GM12878 (cell line): ENCODE data around the gene ANKHD1. TPM values are rescaled to one million over a fixed set of nuclear protein-coding genes. Genes with fewer than 3 reads are reported as not detected.

Source experiments
- ATAC-seq: fragments of 200-7000 bp; cut with Tn5 transposase; 3 replicates; pipeline ENCODE4 v1.9.1; 2020; ENCODE audit warnings: mild to moderate bottlenecking, moderate library complexity
- BruUV-seq: library from RNA; stranded (reverse); fragments of 400-500 nt; replicated peaks from 2 replicates; lab custom pipeline; 2021; lab: Mats Ljungman, UMichigan
- CTCF ChIA-PET: fragments of 300-600 bp; sonication (Branson Sonifier 250); formaldehyde crosslinking; extraction: SDS; loops from one replicate; lab custom pipeline; 2021; ENCODE audit warnings: inconsistent platforms; lab: Yijun Ruan, JAX
- POLR2A ChIA-PET: fragments of 350-600 bp; formaldehyde crosslinking; extraction: SDS; loops from one replicate; lab custom pipeline; 2021; ENCODE audit warnings: inconsistent platforms; lab: Charles Lee
- RAD21 ChIA-PET: fragments of 300-600 bp; sonication (Branson Sonifier 250); formaldehyde crosslinking; loops from one replicate; lab custom pipeline; 2023; ENCODE audit warnings: antibody characterized with exemption; ENCODE audit not compliant: unreplicated experiment; lab: Charles Lee
- SMC1A ChIA-PET: fragments of 300-600 bp; sonication (Branson Sonifier 250); formaldehyde crosslinking; loops from one replicate; lab custom pipeline; 2023; ENCODE audit not compliant: unreplicated experiment, uncharacterized antibody; lab: Charles Lee
- DNase-seq: peaks from one replicate; pipeline ENCODE4 v3.0.0-alpha.2; 2011; ENCODE audit warnings: low read depth, low spot score
- FAIRE-seq: peaks from 3 replicates; lab custom pipeline; 2011; peaks lifted over from hg19 to GRCh38; lab: Jason Lieb, UNC
- H2AFZ ChIP-seq: 2 replicates; pipeline ENCODE4 v1.6.0; 2011; ENCODE audit warnings: low read depth, low read length, control low read depth; ENCODE audit not compliant: control insufficient read depth
- H3K27ac ChIP-seq: 2 replicates; pipeline ENCODE4 v1.5.1; 2011; ENCODE audit warnings: control low read depth; ENCODE audit not compliant: control insufficient read depth, insufficient read depth
- H3K27me3 ChIP-seq, 2 experiments: replicated peaks in 1 of 2; 2 replicates each; pipeline versions ENCODE4 v1.6.0 to v1.6.1; 2011; ENCODE audit warnings: low read length in 1 of 2; ENCODE audit not compliant: control insufficient read depth in 2 of 2, insufficient read depth in 2 of 2
- H3K36me3 ChIP-seq, 2 experiments: 2 replicates each; pipeline ENCODE4 v1.5.1; 2011; ENCODE audit warnings: low read length in 1 of 2; ENCODE audit not compliant: control insufficient read depth in 2 of 2, insufficient read depth in 2 of 2
- H3K4me1 ChIP-seq: 2 replicates; pipeline ENCODE4 v1.6.1; 2011; ENCODE audit warnings: mild to moderate bottlenecking, low read length, moderate library complexity, mixed read lengths; ENCODE audit not compliant: control insufficient read depth, insufficient read depth
- H3K4me2 ChIP-seq: 2 replicates; pipeline ENCODE4 v1.6.0; 2011; ENCODE audit warnings: control low read depth; ENCODE audit not compliant: control insufficient read depth, insufficient read depth
- H3K4me3 ChIP-seq: fragments of 200-600 bp; sonication (generic); 2 replicates; pipeline ENCODE4 v1.5.1; 2016
- H3K79me2 ChIP-seq: 2 replicates; pipeline ENCODE4 v1.6.0; 2011; ENCODE audit warnings: low read length; ENCODE audit not compliant: control insufficient read depth, insufficient read depth
- H3K9ac ChIP-seq: 2 replicates; pipeline ENCODE4 v1.8.0; 2011; ENCODE audit warnings: low read length, control low read depth, mixed read lengths; ENCODE audit not compliant: control insufficient read depth, insufficient read depth
- H3K9me3 ChIP-seq: replicated peaks from 3 replicates; pipeline ENCODE4 v1.5.1; 2011; ENCODE audit warnings: mild to moderate bottlenecking, low read length; ENCODE audit not compliant: control insufficient read depth, insufficient read depth
- H4K20me1 ChIP-seq: 2 replicates; pipeline ENCODE4 v1.6.0; 2011; ENCODE audit not compliant: control insufficient read depth, insufficient read depth
- CHD1 ChIP-seq: IDR thresholded peaks from 2 replicates; pipeline ENCODE4 v1.6.1; 2012; ENCODE audit warnings: low read depth, low read length, improper control_type of control experiment
- EED ChIP-seq: sonication (generic); IDR thresholded peaks from 2 replicates; pipeline ENCODE4 v1.6.1; 2016; ENCODE audit warnings: antibody characterized with exemption, low read depth
- ETV6 ChIP-seq, 2 experiments: fragments of 450-650 bp in 1 of 2; IDR thresholded peaks in 1 of 2; conservative IDR thresholded peaks in 1 of 2; 2 replicates each; pipeline ENCODE4 v1.6.1; 2014; ENCODE audit warnings: antibody characterized with exemption in 1 of 2, borderline replicate concordance in 1 of 2, low read depth in 1 of 2, mild to moderate bottlenecking in 1 of 2, moderate library complexity in 1 of 2
- IRF4 ChIP-seq: IDR thresholded peaks from 2 replicates; pipeline ENCODE4 v1.6.1; 2011; ENCODE audit warnings: low read depth, low read length
- TCF3 ChIP-seq: IDR thresholded peaks from 2 replicates; pipeline ENCODE4 v1.6.1; 2012; ENCODE audit warnings: low read depth, mild to moderate bottlenecking, low read length, borderline replicate concordance; ENCODE audit not compliant: insufficient read depth
- WGBS: methylation state at CpG from one replicate; pipeline ENCODE4 v1.1.6; 2016; ENCODE audit warnings: low lambda C conversion rate; ENCODE audit not compliant: insufficient replicate concordance, insufficient coverage; ENCODE audit errors: missing lambda C conversion rate; 5-methylcytosine and 5-hydroxymethylcytosine counted together
- in situ Hi-C: fragments of 300-500 bp; cut with MboI; formaldehyde crosslinking; loops from 9 replicates; pipeline ENCODE4 v1.14.3; 2018; ENCODE audit warnings: mixed read lengths
- intact Hi-C: fragments of 100-400 bp; cut with micrococcal nuclease; formaldehyde crosslinking; loops from one replicate; pipeline ENCODE4 v1.14.2; 2022; ENCODE audit not compliant: unreplicated experiment
- polyA plus RNA-seq, 11 experiments: library from polyadenylated mRNA; depleted of rRNA in 4 of 11; unstranded in 6 of 11; stranded (reverse) in 5 of 11; fragments of >200 nt; fragmentation: Nextera tagmentation in 4 of 11; fragmentation: Illumina TruSeq in 1 of 11; extraction: Ambion mirVana in 4 of 11; extraction: Trizol in 1 of 11; gene quantifications; 1 replicate in 1 of 11; 2 replicates in 10 of 11; pipeline versions ENCODE4 v1.2.1 to v1.2.3, GENCODE V29; 2011 to 2016; ENCODE audit warnings: inconsistent platforms in 2 of 11, missing spikeins in 2 of 11, low read depth in 1 of 11
- total RNA-seq, 4 experiments: library from RNA; depleted of rRNA in 3 of 4; stranded (reverse); fragments of >200 nt in 3 of 4; fragmentation: Illumina TruSeq in 1 of 4; extraction: Trizol in 1 of 4; gene quantifications; 2 replicates each; pipeline versions ENCODE4 v1.2.1 to v1.2.3, GENCODE V29; 2013 to 2021

The ANKHD1 gene
- total and polyA plus RNA-seq, 10 of the 15 experiments (the other 5 are each of a cell fraction or from before 2014, with no cell fraction given): 31.6 to 96.8 (median 74.3) TPM

DNA sequence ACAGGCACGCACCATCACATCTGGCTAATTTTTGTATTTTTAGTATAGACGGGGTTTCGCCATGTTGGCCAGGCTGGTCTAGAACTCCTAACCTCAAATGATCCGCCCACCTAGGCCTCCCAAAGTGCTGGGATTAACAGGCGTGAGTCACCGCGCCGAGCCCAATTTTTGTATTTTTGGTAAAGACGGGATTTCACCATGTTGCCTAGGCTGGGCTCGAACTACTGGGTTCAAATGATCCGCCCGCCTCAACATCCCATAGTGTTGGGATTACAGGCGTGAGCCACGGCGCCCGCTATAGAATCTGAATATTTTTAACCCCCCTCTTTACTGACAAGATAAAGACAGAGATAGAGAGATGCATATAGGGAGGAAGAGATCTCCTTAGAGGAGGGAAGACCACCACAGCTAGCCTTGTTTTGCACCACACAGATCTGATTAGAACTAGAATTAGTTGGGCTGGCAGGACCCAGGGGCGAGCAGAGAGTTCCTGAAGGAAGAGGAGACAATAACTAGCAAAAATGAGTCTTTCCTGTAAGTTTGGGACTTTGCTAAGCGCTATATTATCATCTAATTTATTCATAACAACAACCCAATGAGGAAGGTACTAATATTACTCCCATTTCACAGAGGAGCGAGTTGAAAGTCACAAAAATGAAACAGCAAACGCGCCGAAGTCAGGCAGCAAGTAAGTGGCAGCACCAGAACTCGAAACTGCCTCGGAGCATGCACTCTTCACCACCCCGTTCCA, 1.5 kb upstream of the ANKHD1 start:
- Histone ChIP-seq H3K27ac (peak overlapping the region; percentile 98), H3K27me3 (no peaks in the 10 kb centered on the region), H4K20me1 (no peaks in the 10 kb centered on the region), H3K9me3 (no peaks in the 10 kb centered on the region), H2AFZ (peak overlapping the region; percentile 100), H3K4me2 (peak overlapping the region; percentile 5), H3K4me3 (peak overlapping the region; percentile 81), H3K4me1 (no peaks in the 10 kb centered on the region; the same call in 1 of the 2 replicates), H3K9ac (peak overlapping the region; percentile 90), H3K79me2 (peaks cover 57% of the 10 kb centered on the region), H3K36me3 (no peaks in the 10 kb centered on the region)
- ATAC-seq (peak; percentile 2; the same call in 2 of the 3 replicates), DNase-seq (no peak), FAIRE-seq (no peak)
- ChIA-PET CTCF (interaction anchor here (0.8 to 1.1 kb wide), 2 partner anchors 53 to 319 kb away, joined by 3 read pairs; partner anchors contain the start of gene HBEGF), POLR2A (interaction anchor here (0.5 to 2.7 kb wide), 12 partner anchors 22 to 1118 kb away, joined by 3 to 11 read pairs (median 4); partner anchors contain the start of genes EIF4EBP3, IK, NDUFA2 and SRA1), SMC1A (interaction anchor here (1.0 to 1.4 kb wide), 2 partner anchors 20 to 147 kb away, joined by 3 to 4 read pairs; partner anchors contain the start of gene EIF4EBP3), RAD21 (interaction anchor here (1.0 to 1.1 kb wide), 2 partner anchors 300 to 311 kb away, joined by 3 read pairs; partner anchors contain the start of gene ZMAT2)
- TSS peak; percentile 81 for BruUV-seq
- 38% methylated on average over 25 of the region's 25 CpGs for WGBS
- in situ Hi-C loops: loop anchor here (25.0 kb wide), 1 partner anchor 1212 kb away; the partner anchor contains the start of gene DIAPH1
- intact Hi-C loops: loop anchor here (2.0 to 5.0 kb wide), 4 partner anchors 132 to 291 kb away; partner anchors contain the start of genes HARS1, HARS2 and TMCO6
- TF ChIP-seq CHD1 (no peak), TCF3 (no peak), IRF4 (no peak), ETV6 (conservative IDR thresholded peaks at IDR 0.05 in 1 of 2, IDR thresholded peaks at IDR 0.05 in 1 of 2; ENCODE audit: borderline replicate concordance in 1 of 2, low read depth in 1 of 2) (no peak), EED (no peak; the same call in 1 of the 2 replicates)
